ENCODE data around the gene SLC2A13. TPM values are rescaled to one million over a fixed set of nuclear protein-coding genes. Genes with fewer than 3 reads are reported as not detected.

SLC2A13 gene
- total RNA-seq, 2 donors from 2014 or later: 10.3 to 12.9 TPM

GRCh38 chr12:39831587-39832315, 274.1 kb downstream of the SLC2A13 start:
- no peaks in the 10 kb centered on the region for H3K27me3 Mint-ChIP-seq (ENCODE audit: insufficient read depth)
- H3K4me3 Mint-ChIP-seq: no peak overlapping the region
- no peak for DNase-seq
- 86 to 89% methylated on average over 1 of the region's 1 CpG for WGBS, 2 experiments (ENCODE audit: insufficient coverage in 1 of 2, insufficient read length in 1 of 2)
- H3K27ac ChIP-seq (ENCODE audit: low read depth, low read length): no peak overlapping the region
- no peaks in the 10 kb centered on the region for H3K9me3 Mint-ChIP-seq
- H3K9me3 ChIP-seq (ENCODE audit: control insufficient read depth, low read length): no peaks in the 10 kb centered on the region
- peaks cover 5% of the 10 kb centered on the region for H3K36me3 Mint-ChIP-seq (ENCODE audit: low read depth)
- H3K9ac ChIP-seq (ENCODE audit: extremely low read depth, low read length, poor library complexity, severe bottlenecking): no peak overlapping the region
- no peak for TF ChIP-seq CTCF (conservative IDR thresholded peaks at IDR 0.05)
- no peak overlapping the region for H3K27ac Mint-ChIP-seq
- no peak overlapping the region for H3K4me3 ChIP-seq (ENCODE audit: low read length)
- H3K36me3 ChIP-seq (ENCODE audit: control insufficient read depth, insufficient read depth, low read length): no peaks in the 10 kb centered on the region
- H3K4me1 ChIP-seq (ENCODE audit: control insufficient read depth, insufficient read depth, low read length): no peaks in the 10 kb centered on the region
- H3K4me1 Mint-ChIP-seq: no peaks in the 10 kb centered on the region
- no peaks in the 10 kb centered on the region for H3K27me3 ChIP-seq (ENCODE audit: control insufficient read depth, insufficient read depth, low read length, poor library complexity, severe bottlenecking)

- Mint-ChIP-seq H3K36me3 (ENCODE audit: low read depth) (peaks cover 5% of the 10 kb centered on the region), H3K4me3 (no peak overlapping the region), H3K27ac (no peak overlapping the region), H3K4me1 (no peaks in the 10 kb centered on the region), H3K9me3 (no peaks in the 10 kb centered on the region), H3K27me3 (ENCODE audit: insufficient read depth) (no peaks in the 10 kb centered on the region)
- TF ChIP-seq CTCF (conservative IDR thresholded peaks at IDR 0.05): no peak
- Histone ChIP-seq H3K36me3 (ENCODE audit: control insufficient read depth, insufficient read depth, low read length) (no peaks in the 10 kb centered on the region), H3K9ac (ENCODE audit: extremely low read depth, low read length, poor library complexity, severe bottlenecking) (no peak overlapping the region), H3K27me3 (ENCODE audit: control insufficient read depth, insufficient read depth, low read length, poor library complexity, severe bottlenecking) (no peaks in the 10 kb centered on the region), H3K27ac (ENCODE audit: low read depth, low read length) (no peak overlapping the region), H3K4me1 (ENCODE audit: control insufficient read depth, insufficient read depth, low read length) (no peaks in the 10 kb centered on the region), H3K4me3 (ENCODE audit: low read length) (no peak overlapping the region), H3K9me3 (ENCODE audit: control insufficient read depth, low read length) (no peaks in the 10 kb centered on the region)
- no peak for DNase-seq
- WGBS, 2 experiments (ENCODE audit: insufficient coverage in 1 of 2, insufficient read length in 1 of 2): 93 to 94% methylated on average over 4 to 5 of the region's 5 CpGs
Measured at GRCh38 chr12:39830852-39831520, 274.9 kb downstream of the SLC2A13 start.

GRCh38 chr12:39830171-39830570, 275.7 kb downstream of the SLC2A13 start:
- Histone ChIP-seq H3K4me1 (ENCODE audit: control insufficient read depth, insufficient read depth, low read length) (no peaks in the 10 kb centered on the region), H3K4me3 (ENCODE audit: low read length) (no peak overlapping the region), H3K27me3 (ENCODE audit: control insufficient read depth, insufficient read depth, low read length, poor library complexity, severe bottlenecking) (no peaks in the 10 kb centered on the region), H3K9ac (ENCODE audit: extremely low read depth, low read length, poor library complexity, severe bottlenecking) (no peak overlapping the region), H3K27ac (ENCODE audit: low read depth, low read length) (no peak overlapping the region), H3K9me3 (ENCODE audit: control insufficient read depth, low read length) (no peaks in the 10 kb centered on the region), H3K36me3 (ENCODE audit: control insufficient read depth, insufficient read depth, low read length) (no peaks in the 10 kb centered on the region)
- no peak overlapping the region for H3K27ac Mint-ChIP-seq
- H3K4me3 Mint-ChIP-seq: no peak overlapping the region
- TF ChIP-seq CTCF (conservative IDR thresholded peaks at IDR 0.05): no peak
- no peaks in the 10 kb centered on the region for H3K27me3 Mint-ChIP-seq (ENCODE audit: insufficient read depth)
- H3K9me3 Mint-ChIP-seq: no peaks in the 10 kb centered on the region
- peaks cover 5% of the 10 kb centered on the region for H3K36me3 Mint-ChIP-seq (ENCODE audit: low read depth)
- H3K4me1 Mint-ChIP-seq: no peaks in the 10 kb centered on the region
- DNase-seq: no peak
- WGBS, 2 experiments (ENCODE audit: insufficient coverage in 1 of 2, insufficient read length in 1 of 2): 78 to 95% methylated on average over 2 to 4 of the region's 4 CpGs
